HPDE6-E6E7 (cell line): ENCODE data around the gene TGIF2.
"Not testable (repeated sequence)": the region's sequence is repeated elsewhere in the genome, so short reads cannot be mapped to it uniquely, and the experiment has no call there.

Experiments
- DNase-seq: peaks from one replicate; pipeline ENCODE4 v3.0.0; 2011; ENCODE audit warnings: missing footprints; ENCODE audit errors: extremely low spot score

The TGIF2 gene

GRCh38 chr20:36614781-36615557 lies 41.6 kb downstream of the TGIF2 start:
- DNase-seq, result no peak

GRCh38 chr20:36620917-36621316 lies 47.5 kb downstream of the TGIF2 start:
- no peak for DNase-seq

GRCh38 chr20:36623444-36623843 lies 50.0 kb downstream of the TGIF2 start:
- no peak for DNase-seq

GRCh38 chr20:36624068-36624943 lies 50.9 kb downstream of the TGIF2 start:
- DNase-seq, result no peak

GRCh38 chr20:36624944-36625324 lies 51.5 kb downstream of the TGIF2 start:
- no peak for DNase-seq

GRCh38 chr20:36628076-36628475 lies 54.7 kb downstream of the TGIF2 start:
- no peak for DNase-seq

- DNase-seq, result no peak
These were observed 56.6 kb downstream of the TGIF2 start for GRCh38 chr20:36629719-36630681.

GRCh38 chr20:36631646-36632045 lies 58.2 kb downstream of the TGIF2 start:
- DNase-seq, result no peak

- DNase-seq, result no peak
These were observed 58.7 kb downstream of the TGIF2 start for GRCh38 chr20:36632147-36632486.

- no peak for DNase-seq
These were observed 59.3 kb downstream of the TGIF2 start for GRCh38 chr20:36632487-36633284.

GRCh38 chr20:36633285-36633772 lies 59.9 kb downstream of the TGIF2 start:
- DNase-seq, result no peak

- DNase-seq, result no peak
These were observed 60.9 kb downstream of the TGIF2 start for GRCh38 chr20:36634342-36634741.

GRCh38 chr20:36638876-36639400 lies 65.5 kb downstream of the TGIF2 start:
- DNase-seq, result not testable (repeated sequence)

- no peak for DNase-seq
These were observed 68.1 kb downstream of the TGIF2 start for GRCh38 chr20:36641506-36641843.

- no peak for DNase-seq
These were observed 68.7 kb downstream of the TGIF2 start for GRCh38 chr20:36642136-36642535.
